ENCODE measurements around the gene CEP85. TPM values are rescaled to one million over a fixed set of nuclear protein-coding genes. Genes with fewer than 3 reads are reported as not detected.
"Not testable (repeated sequence)": the region's sequence is repeated elsewhere in the genome, so short reads cannot be mapped to it uniquely, and the experiment has no call there.

CEP85 gene
- total RNA-seq, 2 donors from 2014 or later: 6.2 to 6.9 TPM

DNA sequence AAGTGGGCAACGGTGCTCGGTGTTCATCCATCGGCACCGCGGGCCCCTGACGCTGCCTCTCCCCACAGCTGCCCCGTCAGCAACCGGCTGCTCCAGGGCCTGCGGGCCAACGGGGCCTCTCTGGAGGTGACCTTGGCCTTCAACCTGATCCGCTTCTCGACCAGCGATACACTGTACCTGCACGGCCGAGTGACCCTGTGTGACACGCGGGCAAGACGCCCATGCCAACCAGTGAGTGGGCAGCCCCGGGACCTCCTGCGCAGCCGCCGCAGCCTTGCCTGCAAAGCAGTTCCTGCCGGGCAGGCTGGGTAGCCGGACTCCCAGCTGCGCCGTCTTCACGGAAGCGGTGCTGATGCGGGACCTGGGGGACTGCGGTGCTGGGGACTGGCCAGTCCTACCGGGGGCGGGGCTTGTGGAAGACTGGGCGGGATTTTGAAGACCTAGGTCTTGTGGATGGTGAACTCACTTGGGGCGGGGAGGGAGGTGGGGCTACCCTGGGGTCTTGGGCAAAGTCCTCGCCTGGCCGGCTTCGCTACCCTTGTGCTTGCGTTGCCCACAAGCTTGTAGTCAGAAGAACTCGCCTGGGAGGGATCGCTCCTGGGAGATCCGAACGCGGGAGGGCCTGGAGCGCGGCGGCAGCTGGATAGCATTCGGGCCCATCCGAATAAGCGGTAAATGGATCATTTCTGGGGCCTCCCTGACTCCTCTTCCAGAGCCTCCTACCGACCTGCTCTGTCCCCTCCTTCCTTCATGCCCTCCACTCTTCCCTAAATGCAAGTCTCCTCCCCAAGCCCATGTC, 8.8 kb upstream of the CEP85 start:
- TF ChIP-seq POLR2A (IDR thresholded peaks at IDR 0.05): peak; percentile 43 to 70 (median 70)
- TF ChIP-seq, protein P1, sequence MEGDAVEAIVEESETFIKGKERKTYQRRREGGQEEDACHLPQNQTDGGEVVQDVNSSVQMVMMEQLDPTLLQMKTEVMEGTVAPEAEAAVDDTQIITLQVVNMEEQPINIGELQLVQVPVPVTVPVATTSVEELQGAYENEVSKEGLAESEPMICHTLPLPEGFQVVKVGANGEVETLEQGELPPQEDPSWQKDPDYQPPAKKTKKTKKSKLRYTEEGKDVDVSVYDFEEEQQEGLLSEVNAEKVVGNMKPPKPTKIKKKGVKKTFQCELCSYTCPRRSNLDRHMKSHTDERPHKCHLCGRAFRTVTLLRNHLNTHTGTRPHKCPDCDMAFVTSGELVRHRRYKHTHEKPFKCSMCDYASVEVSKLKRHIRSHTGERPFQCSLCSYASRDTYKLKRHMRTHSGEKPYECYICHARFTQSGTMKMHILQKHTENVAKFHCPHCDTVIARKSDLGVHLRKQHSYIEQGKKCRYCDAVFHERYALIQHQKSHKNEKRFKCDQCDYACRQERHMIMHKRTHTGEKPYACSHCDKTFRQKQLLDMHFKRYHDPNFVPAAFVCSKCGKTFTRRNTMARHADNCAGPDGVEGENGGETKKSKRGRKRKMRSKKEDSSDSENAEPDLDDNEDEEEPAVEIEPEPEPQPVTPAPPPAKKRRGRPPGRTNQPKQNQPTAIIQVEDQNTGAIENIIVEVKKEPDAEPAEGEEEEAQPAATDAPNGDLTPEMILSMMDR (IDR thresholded peaks at IDR 0.05): no peak
- DNase-seq (peak; percentile 86 to 95 (median 92)), ATAC-seq (peak; percentile 87)
- Histone ChIP-seq H3K36me3 (replicated peaks in 1 of 2; ENCODE audit: insufficient read depth in 1 of 2, low read depth in 2 of 2) (no peaks in the 10 kb centered on the region), H3K4me1 (peaks cover 10% of the 10 kb centered on the region), H3K9me3 (no peaks in the 10 kb centered on the region), H3K4me3 (peak overlapping the region in 1 of 2 donors; percentile 34), H3K27ac (peak overlapping the region; percentile 58 to 76 (median 66)), H3K27me3 (no peaks in the 10 kb centered on the region)
- 2 to 5% methylated on average over 12 to 47 of the region's 50 CpGs for WGBS, 2 donors
- intact Hi-C loops (cut with DNase I): no loop called here

DNA sequence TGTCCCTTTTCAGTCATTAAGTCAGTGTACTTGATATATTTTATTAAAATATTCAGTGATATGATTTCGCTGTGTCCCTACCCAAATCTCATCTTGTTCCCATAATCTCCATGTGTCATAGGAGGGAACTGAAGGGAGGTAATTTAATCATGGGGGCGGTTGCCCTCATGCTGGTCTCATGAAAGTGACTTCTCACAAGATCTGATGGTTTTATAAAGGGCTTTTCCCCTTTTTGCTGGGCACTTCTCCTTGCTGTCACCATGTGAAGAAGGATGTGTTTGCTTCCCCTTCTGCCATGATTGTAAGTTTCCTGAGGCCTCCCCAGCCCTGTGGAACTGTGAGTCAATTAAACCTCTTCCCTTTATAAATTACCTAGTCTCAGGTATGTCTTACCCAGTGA, 3.3 kb upstream of the CEP85 start:
- H3K27me3 ChIP-seq; H3K9me3 ChIP-seq; H3K27ac ChIP-seq; DNase-seq; H3K4me3 ChIP-seq; H3K36me3 ChIP-seq (replicated peaks in 1 of 2; ENCODE audit: insufficient read depth in 1 of 2, low read depth in 2 of 2); intact Hi-C loops (cut with DNase I); ATAC-seq: not testable (repeated sequence)
- H3K4me1 ChIP-seq: peaks cover 19% of the 10 kb centered on the region
- whole genome bisulfite sequencing, 2 donors: 74 to 80% methylated on average over 2 of the region's 2 CpGs

DNA sequence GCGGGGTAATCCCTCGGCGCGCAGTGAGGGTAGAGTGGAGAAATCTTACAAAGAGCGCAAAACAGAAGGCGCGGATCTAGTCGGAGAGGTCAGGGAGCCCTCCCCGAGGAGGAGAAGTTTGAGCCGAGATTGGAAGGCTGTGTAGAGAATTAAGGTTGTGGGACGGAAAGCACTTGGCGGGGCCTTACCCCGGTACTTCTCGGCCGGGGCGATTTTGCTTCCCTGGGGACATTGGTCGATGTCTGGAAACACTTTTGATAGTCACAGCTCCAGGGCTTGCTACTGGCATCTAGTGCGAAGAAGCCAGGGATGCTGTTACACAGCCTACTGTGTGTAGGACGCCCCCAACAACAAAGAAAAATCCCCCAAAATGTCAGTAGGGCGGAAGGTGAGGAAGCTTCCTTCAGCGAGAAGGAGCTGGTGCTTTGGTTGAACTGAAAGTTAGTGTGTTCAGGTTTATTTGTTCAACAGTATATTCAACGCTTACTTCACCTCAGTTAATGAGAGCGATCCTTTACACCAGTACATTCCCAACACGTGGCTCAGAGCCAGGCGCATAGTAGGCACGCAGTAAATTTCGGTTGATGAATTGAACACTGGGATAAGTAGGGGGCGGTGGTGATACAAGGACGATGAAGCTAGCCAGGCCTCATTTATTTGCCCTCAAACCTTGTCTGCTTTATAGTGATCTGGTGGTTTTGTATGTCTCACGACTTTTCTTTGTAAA, 807 bp downstream of the CEP85 start:
- WGBS, 2 donors: 1 to 2% methylated on average over 30 of the region's 30 CpGs
- ATAC-seq (no peak), DNase-seq (peak in 1 of 4 donors; percentile 23)
- Histone ChIP-seq H3K4me3 (peak overlapping the region; percentile 38 to 51), H3K27me3 (no peaks in the 10 kb centered on the region), H3K9me3 (no peaks in the 10 kb centered on the region), H3K4me1 (peaks cover 11% of the 10 kb centered on the region), H3K36me3 (replicated peaks in 1 of 2; ENCODE audit: insufficient read depth in 1 of 2, low read depth in 2 of 2) (no peaks in the 10 kb centered on the region), H3K27ac (peak overlapping the region; percentile 79 to 95 (median 86))
- intact Hi-C loops (cut with DNase I): no loop called here
- TF ChIP-seq, protein P1 (IDR thresholded peaks at IDR 0.05): no peak
- no peak for TF ChIP-seq POLR2A (IDR thresholded peaks at IDR 0.05)

DNA sequence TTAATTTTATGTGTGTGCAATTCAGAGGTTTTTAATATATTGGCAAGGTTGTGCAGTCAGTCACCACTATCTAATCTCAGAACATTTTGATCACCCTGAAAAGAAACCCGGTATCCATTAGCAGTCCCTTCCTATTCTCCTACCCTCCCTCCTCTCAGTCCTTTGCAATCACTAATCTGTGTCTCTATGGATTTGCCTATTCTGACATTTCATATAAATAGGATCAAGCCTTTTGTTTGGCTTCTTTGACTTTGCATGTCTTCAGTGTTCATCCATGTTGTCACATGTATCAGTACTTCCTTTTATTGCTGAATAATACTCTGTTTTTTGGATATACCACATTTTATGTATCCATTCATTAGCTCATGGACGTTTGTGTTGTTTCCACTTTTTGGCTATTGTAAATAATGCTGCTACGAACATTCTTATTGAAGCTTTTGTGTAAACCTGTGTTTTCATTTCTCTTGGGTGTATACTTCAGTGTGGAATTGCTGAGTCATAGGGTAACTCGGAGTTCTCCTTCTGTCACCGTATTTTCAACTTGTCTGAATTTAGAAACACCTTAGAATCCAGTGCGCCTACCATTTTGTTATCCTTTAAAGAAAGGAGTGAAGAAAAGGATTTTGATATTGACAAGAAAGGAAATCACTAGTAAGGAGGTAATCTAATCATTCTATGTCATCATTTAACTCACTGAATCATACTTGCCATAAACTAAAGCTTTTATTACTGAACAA, 3.4 kb downstream of the CEP85 start:
- intact Hi-C loops (cut with DNase I): no loop called here
- ATAC-seq: no peak
- no peak for TF ChIP-seq POLR2A (IDR thresholded peaks at IDR 0.05)
- TF ChIP-seq, protein P1 (IDR thresholded peaks at IDR 0.05): no peak
- WGBS, 2 donors: 46 to 53% methylated on average over 6 of the region's 6 CpGs
- H3K36me3 ChIP-seq (replicated peaks in 1 of 2; ENCODE audit: insufficient read depth in 1 of 2, low read depth in 2 of 2): peaks cover 0 to 2% of the 10 kb centered on the region in 2 donors
- H3K27me3 ChIP-seq: no peaks in the 10 kb centered on the region
- no peak overlapping the region for H3K4me3 ChIP-seq
- peaks cover 11% of the 10 kb centered on the region for H3K4me1 ChIP-seq
- no peak overlapping the region for H3K27ac ChIP-seq
- DNase-seq: no peak
- no peaks in the 10 kb centered on the region for H3K9me3 ChIP-seq

DNA sequence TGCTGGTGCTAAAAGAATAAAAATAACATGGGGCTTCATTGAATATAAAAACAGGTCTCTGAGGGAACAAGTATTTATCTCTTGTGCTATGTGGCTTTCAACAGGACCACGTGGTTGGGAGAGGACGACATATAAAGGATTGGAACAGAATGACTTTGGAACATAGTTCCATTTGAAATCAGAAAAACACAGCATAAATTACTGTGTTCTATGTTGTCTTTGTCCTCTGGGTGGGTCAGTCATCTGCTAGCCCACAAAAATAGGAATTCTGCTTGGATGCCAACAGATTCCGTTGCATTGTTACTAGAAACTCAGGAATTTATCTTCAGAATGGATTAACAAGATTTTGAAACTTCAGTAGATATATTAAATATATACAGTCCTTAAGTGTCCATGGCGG, 5.9 kb downstream of the CEP85 start:
- Histone ChIP-seq H3K9me3 (no peaks in the 10 kb centered on the region), H3K27ac (no peak overlapping the region), H3K27me3 (no peaks in the 10 kb centered on the region), H3K4me1 (peaks cover 4% of the 10 kb centered on the region), H3K4me3 (no peak overlapping the region), H3K36me3 (replicated peaks in 1 of 2; ENCODE audit: insufficient read depth in 1 of 2, low read depth in 2 of 2) (peaks cover 0 to 4% of the 10 kb centered on the region in 2 donors)
- DNase-seq (no peak), ATAC-seq (no peak)
- 79 to 81% methylated on average over 4 of the region's 4 CpGs for WGBS, 2 donors
- TF ChIP-seq POLR2A (IDR thresholded peaks at IDR 0.05): no peak
- TF ChIP-seq, protein P1 (IDR thresholded peaks at IDR 0.05): no peak
- intact Hi-C loops (cut with DNase I): no loop called here
